Skeletal muscle cell (primary cell): ENCODE results near the gene TMEM234.

ENCODE experiments used
- DNase-seq: peaks from one replicate; pipeline ENCODE4 v3.0.0-alpha.2; 2010; ENCODE audit warnings: low read depth
- H3K4me3 ChIP-seq: 2 replicates; pipeline ENCODE4 v1.5.1; 2011; ENCODE audit warnings: low read depth, mild to moderate bottlenecking, control low read depth, low read length, moderate library complexity

The TMEM234 gene

DNA sequence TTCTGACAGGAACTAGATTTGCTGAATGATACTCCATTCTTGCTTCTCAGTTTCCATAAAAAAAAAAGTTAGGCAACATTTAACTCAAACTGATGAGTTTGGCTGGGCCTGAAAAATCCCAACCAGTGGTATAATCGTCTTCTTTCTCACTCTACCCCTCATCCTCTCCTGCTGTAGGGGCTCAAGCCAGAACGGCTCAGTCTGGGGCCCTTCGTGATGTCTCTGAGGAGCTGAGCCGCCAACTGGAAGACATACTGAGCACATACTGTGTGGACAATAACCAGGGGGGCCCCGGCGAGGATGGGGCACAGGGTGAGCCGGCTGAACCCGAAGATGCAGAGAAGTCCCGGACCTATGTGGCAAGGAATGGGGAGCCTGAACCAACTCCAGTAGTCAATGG lies 41.1 kb downstream of the TMEM234 start:
- DNase-seq, result no peak
- peak overlapping the region; percentile 62 for H3K4me3 ChIP-seq

DNA sequence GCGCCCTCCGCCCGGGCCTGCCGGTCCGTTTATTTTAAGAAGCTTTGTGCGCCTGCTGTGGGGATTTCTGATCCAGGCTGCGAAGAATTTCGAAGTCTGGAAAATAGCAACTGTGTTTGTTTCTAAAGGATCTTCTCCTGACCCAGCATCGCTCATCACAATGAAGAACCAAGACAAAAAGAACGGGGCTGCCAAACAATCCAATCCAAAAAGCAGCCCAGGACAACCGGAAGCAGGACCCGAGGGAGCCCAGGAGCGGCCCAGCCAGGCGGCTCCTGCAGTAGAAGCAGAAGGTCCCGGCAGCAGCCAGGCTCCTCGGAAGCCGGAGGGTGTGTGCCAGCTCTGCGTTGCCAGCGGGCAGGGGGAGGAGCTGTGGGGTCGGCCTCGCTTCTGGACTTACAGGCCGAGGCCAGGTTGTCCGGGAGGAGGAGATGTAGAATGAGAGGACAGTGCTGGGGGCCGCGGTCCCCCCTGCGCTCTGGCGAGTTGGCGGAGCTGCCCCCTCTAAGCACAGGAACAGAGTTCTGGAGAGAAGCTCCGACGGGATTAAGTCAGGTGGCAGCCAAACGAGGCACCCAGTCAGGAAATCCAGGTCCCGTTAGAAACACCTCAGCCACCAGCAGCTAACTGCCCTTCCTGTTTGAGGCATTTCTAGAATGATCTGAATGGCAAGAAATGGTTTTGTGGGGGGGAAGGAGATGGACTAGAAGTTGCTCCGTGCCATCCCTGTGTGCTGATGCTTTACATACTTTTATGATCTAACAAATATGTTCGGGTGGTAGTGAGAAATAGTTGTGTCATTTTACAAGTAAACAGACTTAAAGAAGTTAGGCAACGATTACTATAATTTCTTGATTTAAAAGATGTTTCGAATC lies 41.7 kb downstream of the TMEM234 start:
- peak overlapping the region; percentile 62 for H3K4me3 ChIP-seq
- DNase-seq, result no peak

DNA sequence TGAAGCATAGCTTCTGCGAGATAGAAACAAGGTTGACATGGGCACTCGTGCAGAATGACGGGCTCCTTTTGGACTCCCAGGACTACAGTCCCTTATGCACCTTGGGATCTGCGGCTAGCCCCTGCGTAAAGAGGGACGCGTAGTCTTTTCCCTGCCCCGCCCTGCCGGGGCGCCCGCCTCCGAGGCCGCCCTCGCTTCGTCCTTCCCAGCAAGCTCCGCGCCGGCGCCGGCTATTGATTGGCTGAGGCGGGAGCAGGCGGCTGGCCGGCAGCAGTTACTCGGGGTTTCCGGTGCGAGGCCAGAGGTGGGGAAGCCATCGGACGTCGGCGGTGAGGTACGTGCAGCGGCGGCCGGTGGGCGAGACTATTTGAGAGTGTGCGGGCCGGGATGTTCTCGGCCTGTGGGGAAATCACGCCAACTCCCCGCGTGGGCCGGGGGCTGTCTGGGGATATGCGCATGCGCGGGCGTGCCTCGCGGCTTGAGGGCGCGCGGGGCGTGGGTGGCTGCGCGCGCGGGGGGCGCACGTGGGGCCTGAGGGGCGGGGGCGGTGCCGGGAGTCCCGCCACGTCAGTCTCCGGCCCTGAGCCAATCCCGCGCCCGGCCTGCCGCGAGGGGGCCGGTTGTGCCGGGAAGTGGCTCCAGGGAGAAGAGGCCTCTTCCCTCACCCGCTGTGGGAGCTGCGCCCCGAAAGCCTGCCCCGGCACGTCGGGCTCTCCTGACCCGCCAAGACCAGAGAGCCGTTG lies 42.5 kb downstream of the TMEM234 start, which contains the start of gene TXLNA:
Gene TXLNA, plus strand, starts transcription at position 233 of the 743 bp plus-strand sequence. CDS start 671 bp downstream, outside the sequence.
- peak; percentile 75 for DNase-seq

DNA sequence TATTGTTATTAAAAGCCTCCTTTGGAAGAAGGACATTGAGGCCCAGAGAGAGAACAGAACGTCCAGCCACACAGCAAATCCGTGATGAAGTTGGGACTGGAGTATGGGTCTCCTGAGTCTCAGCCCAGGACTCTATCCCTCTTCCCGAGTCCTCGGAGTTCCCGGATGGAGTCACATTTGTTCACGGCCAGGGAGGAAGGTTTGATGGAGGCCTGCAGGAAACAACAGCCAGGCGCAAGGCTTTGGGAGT lies 43.0 kb downstream of the TMEM234 start:
- H3K4me3 ChIP-seq, result peak overlapping the region; percentile 62
- no peak for DNase-seq

More for the DNA sequence above, 42.5 kb downstream of the TMEM234 start, which contains the start of gene TXLNA:
- H3K4me3 ChIP-seq, result peak within 1 kb of the TSS; percentile 62

DNA sequence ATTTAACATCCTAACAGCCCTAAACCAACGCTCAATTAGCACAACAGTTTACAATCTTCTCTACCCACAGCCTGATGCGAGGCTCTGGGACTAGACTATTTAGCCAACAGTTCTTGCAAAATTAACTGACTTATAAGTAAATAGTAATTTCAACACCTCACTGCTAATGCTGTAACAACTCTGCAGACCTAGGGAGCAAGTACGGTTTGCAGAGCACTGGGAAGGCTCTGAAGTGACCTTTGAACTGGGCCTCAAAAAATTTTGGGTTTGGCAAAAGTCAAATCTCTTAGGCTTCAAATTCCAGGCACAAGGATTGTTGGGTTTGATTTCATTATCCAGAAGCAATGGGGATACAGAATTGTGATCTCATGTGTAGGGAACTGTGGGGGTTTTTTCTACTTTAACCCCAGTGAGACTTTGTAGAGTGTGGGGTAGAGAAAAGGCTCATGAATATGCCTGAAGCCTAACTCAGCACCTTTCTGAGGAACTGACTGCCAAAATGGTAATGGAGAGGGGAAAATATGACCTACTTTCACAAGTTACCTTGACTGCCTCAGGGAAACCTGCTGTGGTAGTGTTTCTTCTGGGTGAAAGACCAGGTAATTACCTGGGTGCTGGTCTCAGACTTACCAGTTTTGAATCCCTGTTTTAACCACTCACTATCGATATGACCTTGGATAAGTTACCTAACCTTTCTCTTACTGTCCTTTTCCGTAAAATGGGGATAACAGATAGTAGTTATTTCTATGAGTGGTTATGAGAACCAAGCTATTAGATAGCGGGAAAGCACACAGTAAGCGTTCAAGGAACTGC lies 43.6 kb downstream of the TMEM234 start:
- no peak overlapping the region for H3K4me3 ChIP-seq
- no peak for DNase-seq

DNA sequence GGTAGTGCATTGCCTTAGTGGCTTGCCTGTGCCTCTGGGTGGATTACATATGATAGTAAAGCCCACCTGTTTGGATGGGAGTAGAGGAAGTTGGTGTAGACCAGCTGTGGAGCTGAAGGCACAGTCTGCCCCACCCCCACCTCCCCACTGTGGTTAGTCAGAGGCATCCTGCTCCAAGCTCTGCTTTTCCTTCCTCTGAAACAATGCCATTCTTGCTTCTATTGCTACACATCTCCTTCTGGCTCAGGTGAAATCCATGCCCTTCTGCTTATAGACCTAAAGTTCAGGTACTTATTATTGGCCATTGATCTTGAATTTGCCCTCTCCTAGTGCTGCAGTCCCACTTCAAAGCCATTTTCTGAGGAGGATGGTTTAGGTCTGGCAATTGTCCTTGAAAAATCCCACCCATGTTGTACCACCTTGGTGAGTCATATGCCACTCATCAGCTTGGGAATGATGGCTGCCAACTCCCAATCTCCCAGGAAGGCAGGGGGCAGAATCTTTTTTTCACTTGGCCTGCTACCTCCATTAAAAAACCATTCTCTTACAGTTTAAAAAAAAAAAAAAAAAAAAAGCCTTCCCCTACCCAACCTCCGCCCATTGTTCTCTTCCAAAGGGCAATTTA lies 49.4 kb downstream of the TMEM234 start:
- DNase-seq, result no peak
- H3K4me3 ChIP-seq, result no peak overlapping the region

DNA sequence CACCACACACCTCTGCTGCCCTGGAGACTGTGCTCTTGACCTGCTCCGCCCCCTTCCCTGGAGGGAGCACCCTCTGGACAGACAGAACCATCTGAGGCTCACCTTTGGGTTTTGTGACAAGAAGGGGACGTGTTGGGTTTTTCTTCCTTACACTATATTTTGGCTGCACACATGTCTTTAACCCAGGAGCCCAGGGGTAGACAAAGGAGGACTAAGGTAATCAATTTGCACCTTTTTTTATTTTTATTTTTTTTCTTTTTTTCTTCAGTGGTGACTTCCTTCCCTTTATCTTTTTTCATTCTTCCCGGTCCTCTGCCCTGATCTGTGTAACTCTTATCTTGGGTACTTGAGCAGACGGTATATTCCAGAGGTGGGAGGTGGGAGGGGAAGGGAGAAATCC lies 51.2 kb downstream of the TMEM234 start:
- no peak for DNase-seq
- H3K4me3 ChIP-seq, result no peak overlapping the region
